ENCODE measurements around the gene MAN2A2.

GRCh38 chr15:90871139-90871715, 31.9 kb upstream of the MAN2A2 start:
- TF ChIP-seq CTCF (IDR thresholded peaks at IDR 0.05) (no peak), POLR2A (IDR thresholded peaks at IDR 0.05; ENCODE audit: low read depth) (no peak), POLR2AphosphoS5 (IDR thresholded peaks at IDR 0.05) (no peak)

Measured in esophagus muscularis mucosa (tissue), 3 donors.